ENCODE data around the gene OR10A7.

OR10A7 gene

DNA sequence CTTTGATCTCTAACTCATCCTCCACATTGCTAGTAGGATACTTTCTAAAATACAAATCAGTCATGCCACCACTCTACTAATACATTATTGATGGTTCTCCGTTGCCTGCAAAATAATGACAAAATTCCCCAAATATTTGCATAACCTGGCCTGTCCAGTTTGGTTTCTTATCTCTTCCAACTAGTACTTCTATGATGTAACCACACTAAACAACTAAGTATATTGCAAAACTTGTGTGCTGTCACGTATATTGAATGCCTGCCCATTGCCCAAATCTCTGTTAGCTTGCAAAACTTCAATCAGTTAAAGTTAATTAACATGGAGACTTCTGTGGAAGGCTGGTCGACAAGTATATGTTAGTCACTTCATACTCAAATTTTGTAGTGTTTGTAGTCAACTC lies 30.1 kb downstream of the OR10A7 start:
- no peaks in the 10 kb centered on the region for H3K4me1 ChIP-seq (ENCODE audit: control insufficient read depth, insufficient read depth, low read length)
- H3K27me3 ChIP-seq (ENCODE audit: control insufficient read depth, insufficient read depth, low read length) = no peaks in the 10 kb centered on the region
- no peaks in the 10 kb centered on the region for H3K36me3 ChIP-seq (ENCODE audit: control insufficient read depth, insufficient read depth, low read length)
- no peaks in the 10 kb centered on the region for H3K9me3 ChIP-seq (ENCODE audit: control insufficient read depth, insufficient read depth, low read length)
- H3K9ac ChIP-seq (ENCODE audit: low read depth, low read length) = no peak overlapping the region
- no peak overlapping the region for H3K4me3 ChIP-seq (ENCODE audit: low read depth, low read length)

DNA sequence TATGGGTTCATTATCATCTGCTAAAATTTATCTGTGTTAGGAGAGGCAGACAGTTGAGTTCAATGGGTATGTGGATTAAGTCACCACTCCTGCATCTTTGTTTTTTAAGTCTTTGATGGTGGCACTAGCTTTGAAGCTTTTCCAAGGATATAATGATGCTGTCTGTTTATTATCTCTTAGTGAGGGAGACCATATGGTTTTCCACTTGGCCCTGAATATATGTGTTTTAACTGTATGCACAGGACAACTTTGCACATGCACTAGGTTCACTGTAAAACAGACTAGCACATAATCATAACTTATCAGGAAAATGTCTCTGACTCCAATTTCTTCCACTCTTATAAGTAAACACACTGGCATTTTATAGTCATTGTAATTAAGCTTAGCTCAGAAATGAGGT lies 32.5 kb downstream of the OR10A7 start:
- H3K4me3 ChIP-seq (ENCODE audit: low read depth, low read length) = no peak overlapping the region
- H3K27me3 ChIP-seq (ENCODE audit: control insufficient read depth, insufficient read depth, low read length) = no peaks in the 10 kb centered on the region
- H3K9me3 ChIP-seq (ENCODE audit: control insufficient read depth, insufficient read depth, low read length) = no peaks in the 10 kb centered on the region
- H3K9ac ChIP-seq (ENCODE audit: low read depth, low read length) = no peak overlapping the region
- no peaks in the 10 kb centered on the region for H3K36me3 ChIP-seq (ENCODE audit: control insufficient read depth, insufficient read depth, low read length)
- no peaks in the 10 kb centered on the region for H3K4me1 ChIP-seq (ENCODE audit: control insufficient read depth, insufficient read depth, low read length)

DNA sequence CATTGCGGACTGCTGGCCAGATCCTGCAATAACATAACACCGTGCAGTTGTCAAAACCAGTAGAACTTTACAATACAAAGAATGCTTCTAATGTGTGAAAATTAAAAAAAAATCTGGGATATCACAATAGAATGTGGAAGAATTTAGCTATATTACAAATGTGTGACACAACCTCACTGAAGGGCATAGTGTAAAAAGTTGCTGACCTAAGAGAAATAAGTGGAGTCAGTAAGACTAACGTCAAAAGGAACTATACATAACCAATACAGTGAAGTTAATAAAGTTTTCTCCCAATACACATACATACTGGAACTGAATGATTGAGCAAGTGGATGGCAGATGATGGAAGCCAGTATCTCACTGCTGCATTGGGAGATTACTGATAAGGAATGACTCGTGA lies 36.0 kb downstream of the OR10A7 start:
- H3K9ac ChIP-seq (ENCODE audit: low read depth, low read length) = no peak overlapping the region
- H3K27me3 ChIP-seq (ENCODE audit: control insufficient read depth, insufficient read depth, low read length) = no peaks in the 10 kb centered on the region
- no peaks in the 10 kb centered on the region for H3K9me3 ChIP-seq (ENCODE audit: control insufficient read depth, insufficient read depth, low read length)
- H3K4me3 ChIP-seq (ENCODE audit: low read depth, low read length) = no peak overlapping the region
- H3K4me1 ChIP-seq (ENCODE audit: control insufficient read depth, insufficient read depth, low read length) = no peaks in the 10 kb centered on the region
- H3K36me3 ChIP-seq (ENCODE audit: control insufficient read depth, insufficient read depth, low read length) = no peaks in the 10 kb centered on the region

DNA sequence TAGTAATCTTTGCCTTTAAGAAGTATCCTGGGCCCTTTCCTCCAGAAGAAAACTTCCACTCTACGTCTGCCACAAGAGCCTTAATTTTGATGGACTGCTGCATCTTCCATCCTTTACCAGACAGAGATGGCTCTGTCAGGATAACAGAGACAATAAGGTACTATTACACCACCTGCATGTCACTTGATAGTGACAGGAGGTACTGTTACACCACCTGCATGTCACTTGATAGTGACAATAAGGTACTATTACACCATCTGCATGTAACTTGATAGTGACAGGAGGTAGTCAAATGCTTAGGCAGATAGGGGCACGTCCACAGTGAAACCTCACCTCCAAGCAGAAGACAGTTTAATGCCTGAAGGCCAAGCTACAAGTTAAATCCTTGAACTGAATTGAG lies 37.5 kb downstream of the OR10A7 start:
- Histone ChIP-seq H3K36me3 (ENCODE audit: control insufficient read depth, insufficient read depth, low read length) (no peaks in the 10 kb centered on the region), H3K27me3 (ENCODE audit: control insufficient read depth, insufficient read depth, low read length) (no peaks in the 10 kb centered on the region), H3K4me3 (ENCODE audit: low read depth, low read length) (no peak overlapping the region), H3K4me1 (ENCODE audit: control insufficient read depth, insufficient read depth, low read length) (no peaks in the 10 kb centered on the region), H3K9ac (ENCODE audit: low read depth, low read length) (no peak overlapping the region), H3K9me3 (ENCODE audit: control insufficient read depth, insufficient read depth, low read length) (no peaks in the 10 kb centered on the region)

Data from iPS-15b (cell line).